Measurements from ENCODE around the gene R3HDML.
"Not testable (repeated sequence)": the region's sequence is repeated elsewhere in the genome, so short reads cannot be mapped to it uniquely, and the experiment has no call there.

Gene R3HDML, protein sequence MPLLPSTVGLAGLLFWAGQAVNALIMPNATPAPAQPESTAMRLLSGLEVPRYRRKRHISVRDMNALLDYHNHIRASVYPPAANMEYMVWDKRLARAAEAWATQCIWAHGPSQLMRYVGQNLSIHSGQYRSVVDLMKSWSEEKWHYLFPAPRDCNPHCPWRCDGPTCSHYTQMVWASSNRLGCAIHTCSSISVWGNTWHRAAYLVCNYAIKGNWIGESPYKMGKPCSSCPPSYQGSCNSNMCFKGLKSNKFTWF

GRCh38 chr20:44336725-44337380 lies at the start of gene R3HDML:
TSS of gene R3HDML (plus strand) at chr20:44337043. CDS start at chr20:44337158, 115 bp downstream.
- DNase-seq (ENCODE audit: low read depth), result no peak

DNA sequence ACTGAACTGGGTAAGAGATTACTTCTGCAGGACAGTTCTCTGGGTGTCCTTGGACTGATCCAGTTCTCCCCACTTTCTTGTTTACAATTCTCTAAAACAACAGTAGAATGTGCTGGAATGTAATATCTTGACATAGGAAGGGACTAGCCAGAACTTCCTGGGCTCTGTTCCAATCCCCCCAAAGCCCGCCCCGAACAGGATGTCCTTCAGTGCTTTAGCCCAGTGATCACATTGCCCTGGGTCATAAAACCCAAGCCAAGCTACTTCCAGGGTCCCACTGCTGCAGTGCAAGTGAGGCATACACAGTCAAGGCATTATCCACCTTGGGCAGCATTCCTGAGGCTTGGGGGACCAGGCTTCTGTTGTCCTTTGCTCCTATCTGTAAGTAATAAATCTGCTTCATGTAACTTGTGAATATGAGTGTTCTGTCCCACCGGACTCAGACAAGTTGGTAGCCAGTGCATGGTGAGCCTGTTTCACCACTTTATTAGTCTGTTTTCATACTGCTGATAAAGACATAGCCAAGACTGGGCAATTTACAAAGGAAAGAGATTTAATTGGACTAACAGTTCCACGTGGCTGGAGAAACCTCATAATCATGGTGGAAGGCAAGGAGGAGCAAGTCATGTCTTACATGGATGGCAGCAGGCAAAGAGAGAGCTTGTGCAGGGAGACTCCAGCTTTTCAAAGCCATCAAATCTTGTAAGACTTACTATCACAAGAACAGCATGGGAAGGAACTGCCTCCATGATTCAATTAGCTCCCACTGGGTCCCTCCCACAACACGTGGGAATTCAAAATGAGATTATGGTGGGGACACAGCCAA lies 49.4 kb upstream of the R3HDML start:
- DNase-seq (ENCODE audit: low read depth), result no peak

GRCh38 chr20:44288252-44288651 lies 48.6 kb upstream of the R3HDML start:
- DNase-seq (ENCODE audit: low read depth), result peak; percentile 32

DNA sequence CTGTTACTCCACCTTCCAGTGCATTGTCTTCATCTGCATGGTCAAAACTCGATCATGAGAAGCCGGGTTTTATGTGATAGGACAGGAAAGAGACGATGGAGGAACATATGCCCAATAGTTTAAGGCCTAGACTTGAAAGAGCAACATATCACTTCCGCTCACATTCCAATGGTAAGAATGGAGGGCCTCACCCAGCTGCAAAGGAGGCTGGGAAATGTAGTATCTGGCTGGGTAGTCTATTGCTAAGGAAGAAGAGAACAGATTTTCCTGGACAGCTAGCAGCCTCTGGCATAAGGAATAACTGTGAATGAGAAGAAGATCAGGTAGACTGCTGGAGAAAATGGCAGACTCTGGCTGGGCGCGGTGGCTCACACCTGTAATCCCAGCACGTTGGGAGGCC lies 45.1 kb upstream of the R3HDML start:
- no peak for DNase-seq (ENCODE audit: low read depth)

- DNase-seq (ENCODE audit: low read depth), result no peak
These were observed 40.8 kb upstream of the R3HDML start for GRCh38 chr20:44296011-44296410.

DNA sequence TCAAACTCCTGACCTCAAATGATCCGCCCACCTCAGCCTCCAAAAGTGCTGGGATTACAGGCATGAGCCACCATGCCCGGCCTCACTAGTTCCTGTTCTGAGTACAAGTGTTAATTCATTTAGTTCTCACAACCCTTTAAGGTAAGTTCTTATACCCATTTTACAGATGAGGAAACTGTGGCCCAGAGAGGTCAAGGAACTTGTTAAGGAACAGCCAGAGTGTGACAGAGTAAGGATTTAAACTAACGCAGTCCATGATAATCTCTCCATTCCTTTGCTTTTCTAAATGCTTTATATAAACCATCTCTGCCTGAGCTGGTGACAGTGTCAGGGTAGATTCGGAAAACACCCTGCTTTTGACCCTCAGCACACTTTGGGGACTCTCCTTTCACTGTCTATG lies 39.1 kb upstream of the R3HDML start:
- DNase-seq (ENCODE audit: low read depth), result no peak

GRCh38 chr20:44299011-44299535 lies 37.8 kb upstream of the R3HDML start:
- DNase-seq (ENCODE audit: low read depth), result not testable (repeated sequence)

DNA sequence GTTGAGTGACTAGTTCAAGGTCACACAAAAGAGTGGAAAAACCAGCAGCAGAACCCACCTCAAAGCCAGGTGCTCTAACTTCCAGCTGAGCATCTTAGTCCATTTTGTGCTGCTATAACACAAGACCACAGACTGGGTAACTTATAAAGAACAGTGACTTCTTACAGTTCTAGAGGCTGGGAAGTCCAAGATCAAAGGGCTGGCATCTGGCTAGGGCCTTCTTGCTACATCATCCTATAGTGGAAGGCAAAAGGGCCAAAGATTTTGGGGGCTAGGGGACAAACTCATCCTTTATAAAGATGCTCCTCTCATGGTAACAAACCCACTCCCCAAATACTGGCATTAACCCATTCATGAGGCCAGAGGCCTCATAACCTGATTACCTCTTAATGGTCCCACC lies 35.6 kb upstream of the R3HDML start:
- no peak for DNase-seq (ENCODE audit: low read depth)

- DNase-seq (ENCODE audit: low read depth), result no peak
These were observed 34.7 kb upstream of the R3HDML start for GRCh38 chr20:44302026-44302669.

GRCh38 chr20:44302736-44303135 lies 34.1 kb upstream of the R3HDML start:
- DNase-seq (ENCODE audit: low read depth), result no peak

GRCh38 chr20:44304383-44304782 lies 32.5 kb upstream of the R3HDML start:
- no peak for DNase-seq (ENCODE audit: low read depth)

GRCh38 chr20:44306927-44307326 lies 29.9 kb upstream of the R3HDML start:
- DNase-seq (ENCODE audit: low read depth), result no peak

DNA sequence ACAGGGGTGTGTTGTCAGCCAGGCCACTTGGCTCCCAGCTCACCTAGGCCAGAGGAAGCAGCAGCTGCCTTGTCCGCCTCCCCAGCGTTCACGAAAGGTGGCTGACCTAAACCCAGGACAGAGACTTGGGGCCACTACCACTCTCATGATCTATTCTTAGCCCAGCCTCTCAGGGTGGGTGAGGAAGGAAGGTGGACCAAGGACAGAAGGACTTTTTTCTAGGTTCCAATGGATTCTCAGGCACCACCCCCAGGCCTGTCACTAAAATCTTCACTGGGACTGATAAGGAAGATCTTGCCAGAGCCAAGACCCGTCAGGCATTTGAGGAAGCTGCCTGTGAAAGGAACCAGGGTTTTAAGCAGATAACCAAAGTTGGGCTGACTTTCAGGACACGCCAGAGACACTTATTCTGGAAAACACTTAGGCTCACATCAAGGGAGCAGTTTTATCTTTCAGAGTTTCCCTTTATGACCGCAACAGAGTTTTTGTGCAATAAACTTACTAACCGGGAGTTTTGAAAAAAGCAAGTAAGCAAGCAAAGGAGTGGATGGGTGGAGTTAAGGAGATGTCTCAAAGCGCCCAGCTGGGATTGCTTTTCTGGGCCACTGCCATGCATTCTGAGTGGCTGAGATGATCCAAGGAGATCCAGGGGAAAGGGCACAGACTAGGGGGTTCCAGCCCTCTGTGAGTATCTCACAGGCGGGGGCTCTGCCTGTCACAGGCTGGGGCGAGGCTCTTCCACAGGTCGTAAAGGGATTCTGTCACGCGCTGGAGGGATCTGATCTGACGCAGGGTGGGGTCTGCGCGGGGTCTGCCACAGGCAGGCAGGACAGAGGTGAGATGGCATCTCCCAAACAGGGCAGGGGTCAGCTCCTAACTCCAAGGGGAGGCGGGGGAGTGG lies 26.8 kb upstream of the R3HDML start:
- peak; percentile 54 for DNase-seq (ENCODE audit: low read depth)

DNA sequence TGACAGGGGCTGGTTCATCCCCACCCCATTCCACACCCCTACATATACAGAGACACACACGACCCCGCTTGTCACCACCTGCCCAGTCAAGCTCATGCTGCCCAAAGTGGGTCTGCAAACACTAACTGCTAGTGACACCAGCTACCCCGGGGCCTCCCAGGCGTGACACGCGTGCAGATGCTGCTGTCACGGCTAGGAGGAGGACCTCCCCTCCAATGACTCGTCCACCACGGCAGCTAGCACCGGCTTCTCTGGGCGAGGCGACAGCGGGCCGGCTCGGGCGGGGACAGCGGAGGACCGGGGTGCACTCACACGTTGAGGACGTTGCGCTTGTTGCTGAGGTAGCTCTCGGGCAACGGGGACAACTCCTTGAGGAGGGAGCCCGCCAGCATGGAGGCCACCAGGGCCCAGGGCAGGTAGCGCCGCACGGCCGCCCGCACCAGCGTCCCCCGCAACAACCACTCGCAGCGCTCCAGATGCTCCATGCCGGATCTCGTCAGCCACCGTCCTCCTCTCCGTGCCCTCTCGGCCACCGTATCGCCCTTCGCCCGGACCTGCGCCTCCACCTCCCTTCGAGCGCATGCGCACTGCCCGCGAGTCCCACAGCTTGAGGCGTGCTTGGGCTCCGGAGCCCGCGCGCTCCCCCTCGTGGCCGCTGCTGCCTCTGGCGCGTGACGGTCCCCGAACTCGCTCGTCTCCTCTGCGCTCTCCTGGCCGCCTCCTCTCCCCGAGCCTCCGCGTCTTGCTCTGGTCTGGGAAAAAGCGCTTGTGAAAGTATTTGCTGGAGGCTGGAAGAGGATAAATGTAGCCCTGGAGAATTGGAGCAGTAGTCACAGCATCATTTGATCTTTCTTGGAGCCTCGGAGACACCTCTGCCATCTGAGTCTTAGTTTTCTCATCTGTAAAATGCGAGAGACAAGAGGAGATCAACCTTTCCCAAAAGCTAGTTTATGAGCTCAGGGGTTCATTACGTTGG lies 25.9 kb upstream of the R3HDML start, which contains the start of gene FITM2:
Gene FITM2 (minus strand): TSS at position 539 of the 976 bp plus-strand sequence. CDS start 54 bp downstream, at position 485.
- DNase-seq (ENCODE audit: low read depth), result peak; percentile 99

DNA sequence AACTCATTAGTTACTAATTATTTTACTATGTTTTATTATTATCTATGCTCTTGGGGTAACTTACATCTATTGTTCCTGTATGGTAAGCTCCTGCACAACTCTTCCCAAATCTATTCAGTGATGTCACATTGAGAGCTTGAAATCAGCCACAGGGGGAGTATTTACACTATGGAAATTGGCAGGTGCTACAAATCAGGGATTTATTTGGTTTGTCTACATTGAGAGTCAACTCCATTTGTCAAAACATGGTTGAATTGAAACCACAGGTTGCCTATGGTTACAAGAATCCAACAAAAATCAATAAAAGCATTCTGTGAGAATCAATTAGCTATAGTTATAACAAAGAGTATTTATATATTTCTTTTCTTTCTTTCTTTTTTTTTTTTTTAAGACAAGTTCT lies 22.0 kb upstream of the R3HDML start:
- no peak for DNase-seq (ENCODE audit: low read depth)

GRCh38 chr20:44319839-44320422 lies 16.9 kb upstream of the R3HDML start:
- DNase-seq (ENCODE audit: low read depth), result no peak

- DNase-seq (ENCODE audit: low read depth), result no peak
These were observed 12.5 kb upstream of the R3HDML start for GRCh38 chr20:44324343-44324742.

- DNase-seq (ENCODE audit: low read depth), result no peak
These were observed 10.3 kb upstream of the R3HDML start for GRCh38 chr20:44326391-44327159.

DNA sequence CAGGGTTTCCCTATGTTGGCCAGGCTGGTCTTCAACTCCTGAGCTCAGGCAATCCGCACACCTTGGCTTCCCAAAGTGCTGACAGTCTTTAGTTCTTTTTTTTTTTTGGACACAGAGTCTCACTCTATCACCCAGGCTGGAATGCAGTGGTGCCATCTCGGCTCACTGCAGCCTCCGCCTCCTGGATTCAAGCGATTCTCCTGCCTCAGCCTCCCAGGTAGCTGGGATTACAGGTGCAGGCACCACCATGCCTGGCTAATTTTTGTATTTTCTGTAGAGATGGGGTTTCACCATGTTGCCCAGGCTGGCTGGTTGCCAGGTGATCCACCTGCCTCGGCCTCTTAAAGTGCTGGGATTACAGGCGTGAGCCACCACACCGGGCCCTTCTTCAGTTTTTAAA lies 9.1 kb upstream of the R3HDML start:
- DNase-seq (ENCODE audit: low read depth), result not testable (repeated sequence)
